ENCODE results near the gene KIF26B.

DNA sequence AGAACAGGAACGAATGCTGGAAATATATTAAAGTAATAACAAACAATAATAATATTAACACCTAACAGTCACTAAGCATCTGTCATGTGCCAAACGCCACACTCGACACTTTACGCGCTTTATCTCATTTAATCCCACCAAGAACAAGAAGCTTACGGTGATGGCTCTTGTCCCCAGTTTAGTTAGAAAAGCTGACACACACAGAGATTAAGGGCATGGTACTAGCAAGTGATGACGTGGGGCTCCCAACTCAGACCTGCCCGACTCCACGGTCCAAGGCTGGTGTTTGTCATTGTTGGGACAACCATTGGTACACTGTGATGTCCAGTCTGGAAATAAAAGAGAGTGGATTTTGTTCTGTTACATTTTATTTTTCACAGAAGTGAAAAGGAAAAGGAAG lies 41.1 kb upstream of the KIF26B start:
- TF ChIP-seq EP300 (IDR thresholded peaks at IDR 0.05), result no peak
- TF ChIP-seq, protein P1, sequence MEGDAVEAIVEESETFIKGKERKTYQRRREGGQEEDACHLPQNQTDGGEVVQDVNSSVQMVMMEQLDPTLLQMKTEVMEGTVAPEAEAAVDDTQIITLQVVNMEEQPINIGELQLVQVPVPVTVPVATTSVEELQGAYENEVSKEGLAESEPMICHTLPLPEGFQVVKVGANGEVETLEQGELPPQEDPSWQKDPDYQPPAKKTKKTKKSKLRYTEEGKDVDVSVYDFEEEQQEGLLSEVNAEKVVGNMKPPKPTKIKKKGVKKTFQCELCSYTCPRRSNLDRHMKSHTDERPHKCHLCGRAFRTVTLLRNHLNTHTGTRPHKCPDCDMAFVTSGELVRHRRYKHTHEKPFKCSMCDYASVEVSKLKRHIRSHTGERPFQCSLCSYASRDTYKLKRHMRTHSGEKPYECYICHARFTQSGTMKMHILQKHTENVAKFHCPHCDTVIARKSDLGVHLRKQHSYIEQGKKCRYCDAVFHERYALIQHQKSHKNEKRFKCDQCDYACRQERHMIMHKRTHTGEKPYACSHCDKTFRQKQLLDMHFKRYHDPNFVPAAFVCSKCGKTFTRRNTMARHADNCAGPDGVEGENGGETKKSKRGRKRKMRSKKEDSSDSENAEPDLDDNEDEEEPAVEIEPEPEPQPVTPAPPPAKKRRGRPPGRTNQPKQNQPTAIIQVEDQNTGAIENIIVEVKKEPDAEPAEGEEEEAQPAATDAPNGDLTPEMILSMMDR (IDR thresholded peaks at IDR 0.05), result no peak
- no peak for TF ChIP-seq POLR2A (IDR thresholded peaks at IDR 0.05)

All from suprapubic skin (tissue), 3 donors.